HG02885 (cell line): ENCODE measurements around the gene RNU2-63P.
"Not testable (repeated sequence)": the region's sequence is repeated elsewhere in the genome, so short reads cannot be mapped to it uniquely, and the experiment has no call there.

ENCODE experiments used
- ATAC-seq: cut with Tn5 transposase; IDR thresholded peaks from one replicate; pipeline ENCODE4 v1.9.1; 2021; ENCODE audit warnings: mild to moderate bottlenecking; ENCODE audit not compliant: unreplicated experiment, poor library complexity

The RNU2-63P gene

DNA sequence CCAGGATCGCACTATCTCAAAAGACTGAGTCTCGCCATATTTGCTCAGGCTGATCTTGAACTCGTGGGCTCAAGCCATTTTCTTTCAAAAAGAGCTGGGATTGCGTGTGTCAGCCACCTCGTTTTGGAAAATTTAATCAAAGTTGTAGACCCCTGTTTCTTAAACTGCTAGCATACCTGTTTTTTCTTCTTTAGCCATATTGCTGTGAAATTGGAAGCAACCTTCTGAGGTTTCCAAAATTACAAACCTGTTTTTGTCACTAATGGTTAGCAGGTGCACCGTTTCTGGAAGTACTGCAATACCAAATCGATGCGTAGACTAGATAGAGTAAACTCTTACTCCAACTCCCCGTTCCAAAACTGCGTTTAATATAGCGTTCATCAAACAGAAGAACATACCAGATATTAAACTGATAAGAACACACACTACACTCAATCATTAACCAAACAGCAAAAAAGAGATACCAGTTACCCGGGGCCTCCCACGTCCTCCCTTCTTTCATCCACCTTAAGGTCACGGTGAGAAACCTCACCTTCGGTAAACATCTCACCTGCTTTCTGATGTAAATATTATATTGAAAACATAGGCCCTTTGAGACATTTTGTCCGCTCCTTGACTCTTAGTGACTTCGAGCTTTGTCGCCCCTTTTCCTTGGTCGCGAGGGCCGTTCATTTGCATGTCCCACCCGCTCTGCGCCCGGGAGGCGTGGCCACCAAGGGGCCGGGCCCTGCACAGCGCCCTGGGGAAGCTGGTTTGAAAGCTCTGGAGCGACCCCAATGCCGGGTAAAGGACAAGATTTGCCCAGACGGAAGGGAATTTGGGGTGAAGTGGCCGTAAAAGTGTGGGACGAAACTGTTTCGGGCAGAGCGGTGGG is at the start of gene RNU2-63P:
Gene RNU2-63P, minus strand, starts transcription at position 462 of the 874 bp plus-strand sequence.
- ATAC-seq: peak; percentile 82

DNA sequence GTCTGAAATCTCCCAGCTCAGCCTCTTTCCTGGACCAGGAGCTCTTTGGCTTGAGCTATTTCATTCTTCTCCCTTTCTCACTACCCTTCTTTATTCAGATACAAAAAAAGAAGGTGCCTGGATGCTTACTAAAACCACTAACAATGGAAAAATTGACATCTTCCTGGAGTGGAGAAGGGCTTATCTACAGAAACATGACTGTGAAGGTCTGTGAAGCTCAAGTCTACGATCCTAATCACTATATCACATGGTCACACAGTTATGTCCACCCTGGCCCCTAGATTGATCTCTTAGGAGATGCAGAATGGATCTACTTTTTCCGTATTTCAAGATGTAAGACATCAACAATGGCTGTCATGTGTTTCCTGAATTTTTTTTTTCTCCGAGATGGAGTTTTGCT is 44.9 kb upstream of the RNU2-63P start:
- no peak for ATAC-seq

DNA sequence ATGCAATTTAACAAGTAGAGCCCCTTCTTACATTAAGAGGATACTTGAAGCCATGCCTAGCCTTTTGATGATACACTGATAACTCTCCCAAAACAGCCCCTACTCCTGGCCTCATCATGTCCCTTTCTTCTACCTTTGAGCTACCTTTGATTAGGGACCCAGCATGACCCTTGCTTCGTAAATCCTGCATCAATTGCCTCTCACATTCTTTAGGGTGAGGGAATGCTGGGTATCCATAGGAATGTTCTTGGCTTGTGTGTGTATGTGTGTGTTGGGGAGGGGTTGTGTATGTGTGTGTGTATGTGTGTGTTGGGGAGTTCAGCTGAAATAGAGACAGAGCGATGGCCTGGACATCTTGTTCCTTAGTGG is 44.5 kb upstream of the RNU2-63P start:
- no peak for ATAC-seq

DNA sequence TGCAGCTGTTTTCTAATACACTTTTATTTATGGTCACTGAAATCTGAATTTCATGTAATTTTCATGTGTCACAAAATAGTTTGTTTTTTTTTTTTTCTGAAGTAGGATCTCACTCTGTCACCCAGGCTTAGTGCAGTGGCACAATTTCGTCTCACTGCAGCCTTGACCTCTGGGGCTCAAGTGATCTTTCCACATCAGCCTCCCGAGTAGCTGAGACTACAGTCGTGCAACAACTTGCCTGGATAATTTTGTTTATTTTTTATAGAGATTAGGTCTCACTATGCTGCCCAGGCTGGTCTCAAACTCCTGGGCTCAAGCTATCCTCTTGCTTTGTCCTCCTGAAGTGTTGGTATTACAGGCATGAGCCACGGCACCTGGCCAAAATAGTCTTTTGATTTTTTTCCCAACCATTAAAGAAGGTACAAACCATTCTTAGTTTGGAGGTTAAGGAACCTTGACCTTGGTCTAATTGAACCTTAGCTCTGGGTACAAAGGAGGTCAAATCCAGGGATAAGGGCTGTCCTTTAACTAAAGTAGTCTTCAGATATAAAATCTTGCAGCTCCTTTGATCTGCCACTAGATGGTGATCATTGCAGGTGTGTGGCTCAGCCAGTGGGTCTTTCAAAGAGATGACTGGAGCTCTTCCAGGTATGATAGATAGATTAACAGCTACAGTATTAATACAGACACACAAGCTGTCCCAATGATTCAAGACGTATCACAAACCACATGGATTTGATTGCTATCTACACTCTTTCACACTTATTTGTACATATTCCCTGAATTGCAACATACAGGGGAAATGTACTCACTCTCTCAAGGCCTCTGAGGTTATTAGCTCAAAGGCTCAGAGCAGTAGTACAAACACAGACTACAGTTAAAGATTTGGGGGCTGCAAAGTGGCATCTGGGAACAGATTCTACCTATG is 43.9 kb upstream of the RNU2-63P start:
- peak; percentile 41 for ATAC-seq

DNA sequence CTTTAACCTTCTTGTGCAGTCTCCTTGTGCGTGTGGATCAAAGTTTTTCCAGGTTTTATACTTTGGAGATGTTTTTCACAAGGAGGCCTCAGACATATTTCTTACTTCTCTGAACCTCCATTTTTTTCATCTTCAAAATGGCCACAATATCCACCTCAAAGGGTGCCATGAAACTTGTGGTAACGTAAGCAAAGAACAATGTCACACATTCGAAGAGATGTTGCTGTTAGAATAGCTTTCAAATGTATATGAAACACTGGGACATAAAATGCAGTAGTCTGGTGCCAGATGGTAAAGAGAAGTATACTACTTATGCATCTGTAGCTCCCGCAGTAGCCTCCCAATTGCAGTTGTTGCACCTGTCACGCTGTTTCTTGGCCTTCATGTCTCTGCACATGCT is 41.8 kb upstream of the RNU2-63P start:
- ATAC-seq: no peak

DNA sequence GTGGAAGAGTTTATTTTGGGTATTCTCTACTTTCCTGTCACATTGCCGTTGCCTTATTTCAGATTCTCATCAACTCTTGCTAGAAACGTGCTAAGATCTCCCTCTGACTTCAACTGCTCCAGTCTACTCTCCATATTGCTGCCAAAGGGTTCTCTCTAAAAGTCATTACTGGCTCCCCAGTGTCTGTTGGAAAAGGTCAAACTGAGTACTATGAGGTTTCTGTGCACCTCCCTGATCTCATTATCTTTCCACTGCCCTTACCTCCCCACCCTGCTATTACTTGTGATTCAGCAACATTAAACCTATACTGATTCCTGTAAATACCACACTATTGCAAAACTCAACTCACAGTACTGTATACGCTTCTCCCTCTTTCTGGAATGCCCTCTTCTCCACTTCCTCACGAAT is 41.1 kb upstream of the RNU2-63P start:
- ATAC-seq: no peak

DNA sequence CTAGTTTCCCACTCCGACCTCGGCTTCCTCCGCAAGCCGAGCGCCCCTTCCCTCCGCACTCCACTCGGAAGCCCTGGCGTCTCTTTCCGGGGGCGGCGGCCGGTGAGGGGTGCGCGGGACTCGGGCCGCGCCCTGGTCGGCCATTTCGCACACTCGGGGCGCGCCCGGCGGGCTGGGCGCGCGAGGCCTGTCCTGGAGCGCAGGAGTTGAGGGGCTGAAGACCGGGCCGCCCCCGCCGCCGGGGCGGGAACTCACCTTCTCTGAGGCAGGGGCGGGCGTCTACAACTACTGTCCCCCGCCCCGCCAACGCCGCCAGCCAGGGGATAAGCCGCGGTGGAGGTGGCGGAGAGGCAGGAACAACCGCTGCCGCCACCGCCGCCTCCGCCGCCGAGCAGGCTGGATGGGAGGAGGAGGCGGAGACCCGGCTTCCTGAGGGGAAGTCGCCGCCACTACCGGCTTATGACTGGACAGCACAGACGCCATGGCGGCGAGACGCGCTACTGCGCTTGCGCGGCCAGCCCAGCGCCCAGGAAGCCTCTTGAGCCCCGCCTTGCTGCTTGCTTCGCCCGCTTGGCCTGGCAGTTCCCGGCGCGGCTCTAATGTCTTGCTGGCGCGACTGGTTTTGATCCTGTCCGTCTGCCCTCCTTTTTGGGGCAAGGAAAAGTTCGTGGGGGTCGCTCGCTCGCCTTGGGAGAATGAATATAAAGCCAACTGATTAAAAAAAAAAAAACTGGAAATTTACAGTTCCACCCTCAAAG is 39.2 kb upstream of the RNU2-63P start, which contains the start of gene KRCC1:
Gene KRCC1, minus strand, starts transcription at position 413 of the 758 bp plus-strand sequence. CDS start 27,220 bp downstream, outside the sequence.
- peak; percentile 96 for ATAC-seq

DNA sequence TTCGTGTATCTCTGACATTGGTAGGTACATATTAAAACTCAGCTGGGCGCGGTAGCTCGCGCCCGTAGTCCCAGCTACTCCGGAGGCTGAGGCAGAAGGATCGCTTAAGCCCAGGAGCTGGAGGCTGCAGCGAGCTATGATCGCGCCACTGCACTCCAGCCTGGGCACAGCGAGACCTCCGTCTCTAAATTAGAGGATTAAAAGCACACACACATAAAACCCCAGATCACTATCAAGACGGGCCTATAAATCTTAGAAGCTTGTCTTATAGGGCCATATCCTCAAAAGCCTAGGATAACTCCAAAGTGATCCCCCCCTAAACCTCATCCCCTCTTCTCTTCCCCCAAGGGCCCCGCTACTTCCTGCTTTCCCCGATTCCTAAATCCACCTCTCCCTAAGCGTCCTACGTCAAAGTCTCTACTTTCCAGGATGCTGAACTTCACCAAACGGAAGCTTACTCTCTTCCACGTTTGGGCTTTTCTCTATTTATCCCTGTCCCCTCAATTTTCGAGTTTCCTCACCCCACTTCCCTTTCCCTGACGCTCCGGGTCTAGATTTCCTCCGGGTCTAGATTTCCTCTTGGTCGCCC is 38.5 kb upstream of the RNU2-63P start:
- ATAC-seq: no peak

DNA sequence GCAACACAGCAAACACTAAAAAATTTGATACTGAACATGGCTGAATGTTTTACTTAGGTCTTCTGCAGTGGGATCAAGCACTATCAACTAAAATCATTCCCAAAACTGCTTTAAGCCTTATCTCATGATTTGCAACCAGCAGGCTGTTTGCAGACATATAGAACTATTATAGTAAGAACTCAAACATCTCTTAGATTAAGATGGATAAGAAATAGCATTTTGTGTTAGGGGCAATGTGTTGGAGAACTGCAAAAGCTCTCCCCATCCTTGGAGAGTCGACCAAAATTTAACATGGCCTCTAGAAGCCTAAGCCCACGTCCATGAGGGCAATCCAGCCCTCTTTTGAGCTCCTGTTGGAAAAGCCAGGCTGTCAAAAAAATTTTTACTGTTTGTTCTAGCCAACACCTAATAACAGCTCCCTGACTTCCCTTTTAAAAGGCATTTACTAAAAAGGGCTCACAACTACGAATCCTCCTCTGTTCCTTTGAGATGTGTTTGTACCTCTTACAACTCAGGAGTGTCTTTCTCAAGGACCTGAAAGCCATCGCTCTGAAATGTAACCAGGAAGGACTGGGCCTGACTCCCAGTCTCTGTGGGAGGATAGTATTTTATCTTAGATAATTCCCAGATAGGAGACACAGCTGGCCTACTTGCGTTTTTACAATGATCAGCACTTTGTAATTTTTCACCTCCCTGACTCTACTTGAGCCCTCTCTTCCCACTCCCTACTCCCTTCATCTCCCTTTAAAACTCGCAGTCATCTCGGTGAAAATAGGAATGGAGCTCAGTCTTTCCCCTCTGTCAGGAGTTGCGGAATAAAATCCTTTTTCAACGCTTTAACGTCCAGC is 37.8 kb upstream of the RNU2-63P start:
- no peak for ATAC-seq

DNA sequence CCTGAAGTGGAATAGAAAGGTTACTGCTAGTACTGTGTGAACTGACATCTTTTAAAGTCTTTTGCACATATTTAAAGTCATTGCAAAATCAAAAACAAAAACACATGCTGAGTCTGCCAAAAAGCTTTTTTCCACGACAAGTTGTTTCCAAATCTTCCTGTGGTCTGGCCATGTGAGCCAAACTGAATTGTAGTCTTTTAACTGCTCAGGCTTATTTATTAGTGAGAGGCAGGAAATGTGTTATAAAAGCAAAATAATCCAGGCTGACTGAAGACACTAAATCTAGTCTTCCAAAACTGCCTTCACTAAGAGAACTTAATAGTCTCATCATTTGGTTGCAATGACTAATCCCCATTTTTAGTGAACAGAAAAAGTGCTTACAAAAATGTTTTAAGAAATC is 36.9 kb upstream of the RNU2-63P start:
- no peak for ATAC-seq

DNA sequence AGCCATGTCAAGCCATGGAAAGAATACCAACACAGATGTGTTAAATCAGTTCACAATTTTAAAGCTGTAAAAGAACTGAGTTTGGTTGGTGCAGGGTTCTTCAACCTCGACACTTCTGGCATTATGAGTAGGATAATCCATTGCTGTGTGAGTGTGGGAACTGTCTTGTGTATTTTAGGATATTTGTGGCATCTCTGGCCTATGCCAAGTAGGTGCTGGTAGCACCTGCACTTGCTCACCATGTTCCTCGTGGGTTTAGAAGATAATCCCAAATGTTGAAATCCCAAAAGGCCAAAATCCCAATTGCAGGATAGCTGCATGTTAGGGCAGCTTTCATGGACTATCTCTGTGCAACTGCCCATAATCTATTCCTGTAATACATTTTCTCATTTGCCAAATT is 35.4 kb upstream of the RNU2-63P start:
- ATAC-seq: no peak

DNA sequence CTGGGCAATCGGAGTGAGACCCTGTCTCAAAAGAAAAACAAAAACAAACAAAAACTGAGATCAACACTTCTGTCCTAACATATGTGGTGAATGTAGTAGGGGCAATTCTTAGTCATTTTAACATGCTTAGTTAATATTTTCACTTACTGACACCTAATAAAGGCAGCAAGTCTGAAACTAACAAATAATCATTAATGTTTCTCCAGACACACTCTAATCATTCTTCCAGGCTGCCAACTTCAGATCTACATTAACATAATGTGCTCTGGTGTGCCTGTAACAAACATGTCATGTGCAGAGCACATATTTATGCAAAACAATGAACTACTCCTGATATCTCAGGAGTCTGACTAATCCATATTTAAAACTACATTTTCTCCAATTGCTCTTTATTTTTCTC is 33.3 kb upstream of the RNU2-63P start:
- ATAC-seq: no peak

DNA sequence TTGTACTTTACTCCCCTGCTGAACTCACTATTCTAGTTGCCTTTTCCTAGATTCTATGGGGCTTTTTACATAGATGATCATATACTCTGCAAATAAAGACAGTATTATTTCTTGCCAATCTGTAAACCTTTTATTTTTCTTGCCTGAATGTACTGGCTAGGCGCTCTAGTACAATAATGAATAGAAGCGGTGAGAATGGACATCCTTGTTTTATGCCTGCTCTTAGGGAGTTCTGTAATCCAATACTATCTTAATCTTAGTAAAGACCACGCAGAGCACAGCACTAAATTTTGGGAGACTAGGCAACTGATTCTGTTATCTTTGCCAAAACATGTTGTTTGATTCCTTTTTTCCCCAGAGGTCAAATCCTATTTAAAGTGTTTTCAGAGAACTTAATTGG is 32.2 kb upstream of the RNU2-63P start:
- ATAC-seq: no peak

DNA sequence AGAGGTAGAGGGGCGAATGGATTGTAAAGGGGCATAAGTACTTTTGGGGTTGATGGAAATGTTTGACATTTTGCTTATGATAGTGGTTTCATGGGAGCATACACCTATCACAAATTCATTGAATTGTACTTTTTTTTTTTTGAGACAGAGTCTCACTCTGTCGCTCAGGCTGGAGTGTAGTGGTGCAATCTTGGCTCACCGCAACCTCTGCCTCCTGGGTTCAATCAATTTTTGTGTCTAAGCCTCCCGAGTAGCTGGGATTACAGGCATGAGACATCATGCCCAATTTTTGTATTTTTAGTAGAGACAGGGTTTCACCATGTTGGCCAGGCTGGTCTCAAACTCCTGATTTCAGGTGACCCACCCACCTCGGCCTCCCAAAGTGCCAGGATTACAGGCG is 29.2 kb upstream of the RNU2-63P start:
- not testable (repeated sequence) for ATAC-seq

DNA sequence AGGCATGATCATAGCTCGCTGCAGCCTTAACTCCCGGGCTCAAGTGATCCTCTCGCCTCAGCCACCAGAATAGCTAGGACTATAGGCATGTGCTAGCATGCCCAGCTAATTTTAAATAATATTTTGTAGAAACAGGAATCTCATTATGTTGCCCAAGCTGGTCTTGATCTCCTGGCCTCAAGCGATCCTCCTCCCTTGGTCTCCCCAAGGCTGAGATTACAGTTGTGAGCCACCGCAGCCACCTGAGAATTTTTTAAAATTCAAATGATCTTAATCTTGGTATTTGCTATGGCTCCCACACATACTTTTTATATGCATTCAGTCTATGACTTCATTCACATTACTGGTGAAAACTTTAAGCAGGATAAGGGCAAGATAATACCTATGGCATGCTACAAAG is 26.1 kb upstream of the RNU2-63P start:
- no peak for ATAC-seq

DNA sequence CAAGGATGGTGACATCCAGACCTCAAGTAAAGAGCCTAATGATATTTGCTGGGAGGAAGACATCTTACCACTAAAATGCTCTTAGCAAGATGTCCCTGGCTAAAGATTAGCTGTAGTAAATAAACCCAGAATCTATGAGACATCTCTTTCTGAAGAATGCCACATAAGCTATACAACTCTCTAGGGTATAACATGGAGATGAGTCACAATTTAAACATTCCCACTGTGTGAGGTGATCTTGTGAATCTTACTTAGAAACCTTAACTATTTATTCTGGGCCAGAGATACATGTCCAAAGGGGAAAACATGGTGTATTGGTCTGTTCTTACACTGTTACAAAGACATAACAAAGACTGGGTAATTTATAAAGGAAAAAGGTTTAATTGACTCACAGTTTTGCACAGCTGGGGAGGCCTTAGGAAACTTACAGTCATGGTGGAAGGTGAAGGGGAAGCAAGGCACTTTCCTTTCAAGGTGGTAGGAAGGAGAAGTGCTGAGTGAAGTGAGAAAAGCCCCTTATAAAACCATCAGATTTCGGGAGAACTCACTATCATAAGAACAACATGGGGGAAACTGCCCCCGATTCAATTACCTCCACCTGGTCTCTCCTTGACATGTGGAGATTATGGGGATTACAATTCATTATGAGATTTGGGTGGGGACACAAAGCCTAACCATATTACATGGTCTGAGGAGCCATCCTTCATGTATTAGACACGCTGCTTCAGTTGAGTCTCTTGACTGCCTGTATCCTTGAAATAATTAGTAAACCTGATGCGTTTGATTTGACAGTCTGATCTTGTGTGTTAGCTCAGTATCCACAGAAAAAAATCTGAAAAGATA is 22.1 kb upstream of the RNU2-63P start:
- ATAC-seq: no peak

DNA sequence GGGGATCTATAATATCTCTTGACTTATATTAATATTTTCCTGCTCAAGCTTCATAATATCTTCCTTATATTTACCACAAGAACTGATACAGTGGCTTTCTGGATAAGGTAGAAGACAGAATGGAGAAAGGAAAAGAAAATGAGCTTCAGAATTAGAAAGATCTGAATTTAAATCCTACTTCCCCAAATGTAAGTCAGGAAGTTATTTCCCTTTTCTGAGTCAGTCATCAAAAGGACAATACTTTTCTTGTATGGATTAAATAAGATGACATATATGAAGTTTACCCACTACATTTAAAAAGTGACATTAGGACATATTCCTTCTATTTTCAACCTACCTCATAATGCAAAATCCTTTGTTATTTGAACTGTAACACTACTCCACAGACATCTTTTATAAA is 20.3 kb upstream of the RNU2-63P start:
- no peak for ATAC-seq

DNA sequence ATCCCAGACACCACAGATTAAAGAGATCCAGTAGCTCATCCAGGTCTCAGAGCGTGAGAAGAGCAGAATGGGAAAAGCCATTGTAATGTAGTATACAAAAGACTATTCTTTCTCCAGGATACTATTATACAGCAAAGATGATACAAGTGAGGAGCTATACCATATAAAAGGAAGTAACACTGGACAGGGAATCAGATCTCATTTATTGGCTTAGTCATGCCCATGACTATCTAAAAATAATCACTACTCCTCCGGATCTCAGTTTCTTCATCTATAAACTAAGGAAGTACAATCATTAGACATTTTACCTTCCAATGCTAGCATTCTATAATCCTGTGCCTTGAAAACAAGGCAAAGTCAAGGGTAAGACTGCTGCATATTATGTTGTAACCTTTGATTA is 19.8 kb upstream of the RNU2-63P start:
- no peak for ATAC-seq
